HG03565 (cell line): Measurements from ENCODE around the gene ASB13.

Experiments
- ATAC-seq: cut with Tn5 transposase; IDR thresholded peaks from one replicate; pipeline ENCODE4 v1.9.1; 2021; ENCODE audit warnings: mild to moderate bottlenecking, moderate library complexity; ENCODE audit not compliant: unreplicated experiment

ASB13 gene

DNA sequence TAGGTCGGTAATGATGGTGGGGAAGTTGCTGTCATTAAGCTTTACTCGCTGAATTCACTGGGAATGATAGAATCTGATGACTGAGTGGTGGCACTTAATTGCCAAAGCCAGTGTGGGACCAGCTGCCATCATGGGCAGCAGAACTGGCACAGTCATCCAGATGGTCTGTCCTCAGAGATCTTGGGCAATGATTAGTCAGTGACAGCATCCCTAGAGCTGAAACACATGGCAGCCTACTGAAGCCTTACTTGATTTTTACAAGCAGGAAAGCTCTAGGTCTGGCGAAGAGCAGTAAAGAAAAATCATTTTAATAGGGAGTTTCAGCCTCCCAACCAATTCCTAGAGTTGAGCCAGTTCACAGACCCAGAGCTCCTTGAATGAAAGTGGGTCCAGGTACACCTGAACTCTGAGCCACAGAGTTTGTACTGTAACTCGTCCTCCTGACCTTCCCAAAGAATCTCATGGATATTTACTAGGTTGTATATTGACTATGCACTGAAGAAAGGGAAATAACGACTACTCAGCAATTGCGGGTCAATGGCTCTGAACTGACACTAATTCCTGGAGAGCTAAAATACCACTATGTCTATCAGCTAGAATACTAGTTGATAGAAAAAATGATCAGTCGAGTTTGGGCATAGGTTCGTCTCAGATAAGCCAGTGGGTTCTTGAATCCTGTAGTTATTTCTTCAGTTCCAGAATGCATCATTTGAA lies 4.4 kb upstream of the ASB13 start:
- no peak for ATAC-seq

- no peak for ATAC-seq
Observed at GRCh38 chr10:5669604-5670003, 3.2 kb upstream of the ASB13 start.

DNA sequence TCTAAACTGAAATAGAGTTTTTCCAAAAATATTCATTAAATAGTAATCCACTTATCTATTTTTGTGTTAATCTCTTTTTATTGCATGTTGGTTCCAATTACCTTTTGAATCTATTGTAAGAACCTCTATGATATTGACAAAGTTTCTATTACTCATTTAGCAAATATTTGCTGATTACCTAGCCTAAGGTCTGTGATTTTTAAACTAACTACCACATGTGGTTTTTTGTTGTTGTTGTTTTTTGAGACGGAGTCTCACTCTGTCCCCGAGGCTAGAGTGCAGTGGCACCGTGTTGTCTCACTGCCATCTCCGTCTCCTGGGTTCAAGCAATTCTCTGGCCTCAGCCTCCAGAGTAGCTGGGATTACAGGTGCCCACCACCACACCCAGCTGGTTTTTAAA lies 2.0 kb upstream of the ASB13 start:
- no peak for ATAC-seq

- ATAC-seq = no peak
Observed at GRCh38 chr10:5666841-5667630, 641 bp upstream of the ASB13 start.

DNA sequence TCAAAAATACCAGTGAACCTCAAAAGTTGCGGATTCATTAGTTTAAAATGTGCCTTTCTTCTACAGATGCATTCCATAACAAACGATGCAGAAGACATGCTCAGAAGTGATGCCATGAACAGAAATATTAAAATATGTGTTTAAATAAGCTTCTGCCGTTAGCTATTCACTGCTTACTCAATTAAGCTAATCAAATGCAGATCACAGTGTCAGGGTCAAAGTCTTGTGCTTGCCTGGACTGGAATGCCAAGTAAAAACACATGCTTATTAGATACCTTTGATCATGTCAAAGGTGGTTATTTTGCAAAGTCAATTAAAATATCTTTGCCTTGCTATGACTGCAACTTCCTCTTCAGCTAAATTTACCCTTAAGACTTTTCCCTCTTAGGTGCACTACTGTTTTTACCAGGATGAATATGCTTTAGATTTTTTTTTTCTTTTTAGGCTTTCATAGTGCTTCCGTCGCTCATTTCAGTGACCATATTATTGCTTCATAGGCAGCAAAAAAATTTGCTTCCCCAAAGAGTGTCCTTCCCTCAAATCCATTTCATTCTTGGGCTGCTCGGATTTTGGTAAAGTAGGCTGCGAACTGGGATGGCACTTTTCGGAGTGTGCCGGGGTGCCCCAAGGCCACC lies 905 bp downstream of the ASB13 start:
- ATAC-seq = no peak

- no peak for ATAC-seq
Observed at GRCh38 chr10:5663692-5664427, 2.5 kb downstream of the ASB13 start.

GRCh38 chr10:5662708-5663579 lies 3.5 kb downstream of the ASB13 start:
- ATAC-seq = no peak

GRCh38 chr10:5661043-5661442 lies 5.4 kb downstream of the ASB13 start:
- no peak for ATAC-seq

DNA sequence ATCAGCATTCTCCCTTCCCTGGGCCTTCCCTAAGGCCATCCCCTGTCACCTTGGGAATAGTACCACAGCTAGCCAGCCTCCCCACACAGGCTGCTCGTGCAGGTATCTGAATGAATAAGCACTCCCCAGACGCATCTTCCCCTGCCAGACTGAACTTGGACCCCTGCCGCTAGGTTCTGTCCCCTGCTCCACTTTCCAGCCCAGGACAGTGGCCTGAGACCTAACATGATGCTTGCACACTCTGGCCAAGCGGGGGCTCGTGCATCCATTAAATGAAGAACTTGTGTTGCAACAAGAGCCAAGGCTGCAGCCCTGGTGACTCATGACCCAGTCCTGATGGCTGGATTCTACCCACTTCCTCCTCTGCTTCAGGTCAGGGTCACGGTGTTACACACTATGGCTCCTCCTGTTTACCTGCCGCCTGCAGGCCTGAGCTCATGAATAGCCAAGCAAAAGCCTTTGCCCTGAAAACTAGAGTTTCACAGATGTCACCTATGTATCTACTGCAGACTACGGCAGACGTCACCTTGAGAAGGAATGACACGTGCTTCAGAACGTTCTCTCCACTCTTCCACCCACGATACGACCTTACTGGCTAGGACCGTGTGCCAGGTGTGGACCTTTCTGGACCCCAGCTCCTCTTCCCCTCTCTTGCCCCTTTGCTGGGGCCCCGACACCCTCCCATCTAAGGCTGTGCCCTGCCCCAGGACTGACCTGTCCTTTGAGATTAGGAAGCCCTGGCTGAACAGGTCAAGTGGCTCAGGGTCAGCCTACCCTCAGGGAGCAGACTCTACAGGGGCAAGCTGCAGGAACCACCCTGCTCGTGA lies 6.5 kb downstream of the ASB13 start:
- peak; percentile 69 for ATAC-seq

GRCh38 chr10:5658871-5659618 lies 7.3 kb downstream of the ASB13 start:
- ATAC-seq = no peak

DNA sequence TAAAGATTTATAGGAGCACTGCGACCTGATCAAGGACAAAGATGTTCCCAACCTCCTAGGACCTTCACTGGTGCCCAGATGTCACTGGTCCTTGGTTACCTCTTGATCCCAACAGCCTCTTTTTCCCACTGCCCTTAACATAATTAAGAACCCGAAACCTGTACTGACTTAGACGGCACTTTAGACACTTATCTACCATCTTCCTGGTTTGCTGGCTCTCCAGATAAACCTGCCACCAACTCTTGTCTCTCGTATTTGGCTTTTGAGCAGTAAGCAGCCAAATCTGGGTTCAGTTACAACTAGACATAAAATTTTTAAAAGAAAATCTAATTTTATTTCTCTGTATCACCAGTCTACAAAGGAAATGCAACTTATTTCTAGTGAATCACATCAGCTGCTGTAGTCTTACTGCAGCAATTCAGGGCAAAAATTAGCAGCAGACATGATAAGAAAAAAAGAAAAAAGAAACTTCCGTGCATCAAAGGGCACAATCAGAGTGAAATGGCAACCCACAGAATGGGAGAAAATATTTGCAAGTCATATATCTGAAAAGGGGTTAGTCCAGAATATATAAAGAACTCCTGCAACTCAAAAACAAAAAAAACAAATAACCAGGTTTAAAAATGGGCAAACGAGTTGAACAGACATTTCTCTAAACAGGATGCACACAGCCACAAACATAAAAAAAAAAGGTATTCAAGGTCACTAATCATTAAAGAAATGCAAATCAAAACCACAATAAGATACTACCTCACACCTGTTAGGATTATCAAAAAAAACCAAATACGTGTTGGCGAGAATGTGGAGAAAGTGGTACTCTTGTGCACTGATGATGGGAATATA lies 9.4 kb downstream of the ASB13 start:
- no peak for ATAC-seq

GRCh38 chr10:5655121-5655520 lies 11.3 kb downstream of the ASB13 start:
- no peak for ATAC-seq

GRCh38 chr10:5654218-5654755 lies 12.1 kb downstream of the ASB13 start:
- ATAC-seq = no peak

DNA sequence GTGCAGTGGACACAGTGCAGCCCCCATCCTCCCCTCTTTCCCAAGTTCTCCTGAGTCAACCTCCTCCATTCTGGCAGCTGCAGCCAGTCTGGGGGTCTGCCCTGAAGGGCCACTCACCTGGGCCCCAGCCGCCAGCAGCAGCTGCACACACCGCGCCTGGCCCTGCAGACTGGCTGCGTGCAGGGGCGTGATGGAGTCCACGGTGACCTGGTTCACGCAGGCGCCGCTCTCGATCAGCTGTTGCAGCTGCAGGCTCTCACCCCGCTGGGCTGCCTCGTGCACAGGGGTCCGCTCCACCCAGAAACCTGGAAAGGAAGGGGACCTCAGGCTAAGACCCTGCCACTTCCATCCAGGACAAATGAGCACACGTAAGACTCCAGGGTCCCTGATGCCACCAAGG lies 13.6 kb downstream of the ASB13 start:
- ATAC-seq = no peak

GRCh38 chr10:5651388-5651764 lies 15.0 kb downstream of the ASB13 start:
- ATAC-seq = no peak

GRCh38 chr10:5650664-5651387 lies 15.6 kb downstream of the ASB13 start:
- ATAC-seq = no peak

- no peak for ATAC-seq
Observed at GRCh38 chr10:5649746-5650145, 16.6 kb downstream of the ASB13 start.
